Stomach (tissue), 9 donors: ENCODE measurements around the gene NELFB. TPM values are rescaled to one million over a fixed set of nuclear protein-coding genes. Genes with fewer than 3 reads are reported as not detected.
"Not testable (repeated sequence)": the region's sequence is repeated elsewhere in the genome, so short reads cannot be mapped to it uniquely, and the experiment has no call there.

Experiments
- DNase-seq, 2 donors: peaks; one replicate each; pipeline versions ENCODE4 v3.0.0 to v3.0.0-alpha.2; 2013 to 2019
- H3K27ac ChIP-seq, 5 donors: fragments of 200-600 bp in 4 of 5; sonication (generic) in 4 of 5; one replicate each; pipeline ENCODE4 v1.5.1; 2013 to 2019; ENCODE audit warnings: mild to moderate bottlenecking in 1 of 5, moderate library complexity in 1 of 5
- H3K27me3 ChIP-seq, 3 donors: fragments of 200-600 bp; sonication (generic); one replicate each; pipeline ENCODE4 v1.5.1; 2017 to 2019; ENCODE audit warnings: mixed run types in 1 of 3
- H3K36me3 ChIP-seq, 4 donors: fragments of 200-600 bp; sonication (generic); 1 replicate in 3 of 4; 2 replicates in 1 of 4; pipeline ENCODE4 v1.5.1; 2016 to 2019
- H3K4me1 ChIP-seq, 4 donors: fragments of 200-600 bp; sonication (generic); one replicate each; pipeline ENCODE4 v1.5.1; 2016 to 2019
- H3K4me3 ChIP-seq, 4 donors: fragments of 200-600 bp; sonication (generic) in 3 of 4; one replicate each; pipeline ENCODE4 v1.5.1; 2016 to 2019; ENCODE audit warnings: mild to moderate bottlenecking in 1 of 4
- H3K9me3 ChIP-seq, 4 donors: fragments of 200-600 bp; sonication (generic); one replicate each; pipeline ENCODE4 v1.5.1; 2016 to 2019
- CTCF ChIP-seq, 7 experiments: fragments of 450-650 bp in 4 of 7; fragments of 200-600 bp in 3 of 7; sonication (generic) in 3 of 7; IDR thresholded peaks; one replicate each; pipeline ENCODE4 v1.5.1; 2016 to 2019; ENCODE audit warnings: antibody characterized with exemption in 7 of 7, control low read depth in 2 of 7, mild to moderate bottlenecking in 1 of 7
- EP300 ChIP-seq: sonication (generic); formaldehyde crosslinking; IDR thresholded peaks from one replicate; pipeline ENCODE4 v1.6.1; 2017; ENCODE audit warnings: antibody characterized with exemption
- POLR2A ChIP-seq, 4 donors: fragments of 450-650 bp; IDR thresholded peaks; one replicate each; pipeline ENCODE4 v1.6.1; 2016; ENCODE audit warnings: antibody characterized with exemption in 4 of 4, control low read depth in 2 of 4, mild to moderate bottlenecking in 1 of 4, moderate library complexity in 1 of 4
- POLR2AphosphoS5 ChIP-seq, 3 donors: sonication (generic); formaldehyde crosslinking; IDR thresholded peaks; one replicate each; pipeline ENCODE4 v1.6.1; 2016; ENCODE audit warnings: antibody characterized with exemption in 3 of 3
- WGBS, 5 donors: extraction: QIAGEN DNeasy Blood & Tissue Kit in 3 of 5; methylation state at CpG; one replicate each; pipeline versions ENCODE4 v1.1.5 to v1.1.7; 2013 to 2018; 5-methylcytosine and 5-hydroxymethylcytosine counted together
- intact Hi-C: fragments of 100-400 bp; cut with DNase I; formaldehyde crosslinking; loops from one replicate; pipeline ENCODE4 v1.15.1; 2023; ENCODE audit warnings: low total_unique reads
- polyA plus RNA-seq, 3 donors: library from polyadenylated mRNA; stranded (reverse); fragments of 200-250 nt; gene quantifications; one replicate each; pipeline ENCODE4 v1.2.3, GENCODE V29; 2013
- total RNA-seq, 5 donors: library from RNA; depleted of rRNA; stranded (reverse); fragments of >200 nt; gene quantifications; one replicate each; pipeline versions ENCODE4 v1.1.0 to v1.2.3, GENCODE V29; 2014 to 2016
- donor health status: healthy with polysubstance abuse.
- donor health status: Bipolar disorder and iron deficiency.
- donor health status: healthy.

NELFB gene
- total and polyA plus RNA-seq, 8 donors, result 11.2 to 134 (median 36.1) TPM

GRCh38 chr9:137241490-137242268, 13.4 kb upstream of the NELFB start:
- peak; percentile 70 to 81 for DNase-seq
- intact Hi-C loops, result no loop called here
- no peaks in the 10 kb centered on the region for H3K9me3 ChIP-seq
- H3K36me3 ChIP-seq, result peaks cover 16 to 22% (median 21%) of the 10 kb centered on the region in 4 donors
- TF ChIP-seq POLR2A (IDR thresholded peaks at IDR 0.05) (no peak), CTCF (IDR thresholded peaks at IDR 0.05) (no peak), POLR2AphosphoS5 (IDR thresholded peaks at IDR 0.05) (no peak), EP300 (no peak)
- no peaks in the 10 kb centered on the region for H3K27me3 ChIP-seq
- H3K4me3 ChIP-seq, result peak overlapping the region; percentile 73 to 94 (median 82)
- 0 to 2% (median 1%) methylated on average over 30 to 83 of the region's 83 CpGs for WGBS, 5 donors
- H3K27ac ChIP-seq, result peak overlapping the region; percentile 90 to 97 (median 94)
- peaks cover 38 to 65% (median 63%) of the 10 kb centered on the region in 4 donors for H3K4me1 ChIP-seq

- no peak for DNase-seq
- Histone ChIP-seq H3K36me3 (peaks cover 16 to 22% (median 21%) of the 10 kb centered on the region in 4 donors), H3K4me3 (peak overlapping the region; percentile 73 to 94 (median 82)), H3K4me1 (peaks cover 30 to 57% (median 55%) of the 10 kb centered on the region in 4 donors), H3K27ac (peak overlapping the region; percentile 82 to 97 (median 92)), H3K9me3 (no peaks in the 10 kb centered on the region), H3K27me3 (no peaks in the 10 kb centered on the region)
- TF ChIP-seq CTCF (IDR thresholded peaks at IDR 0.05) (no peak), POLR2AphosphoS5 (IDR thresholded peaks at IDR 0.05) (peak in 1 of 3 donors; percentile 4), EP300 (no peak)
- intact Hi-C loops, result no loop called here
- WGBS, 5 donors, result 54 to 69% (median 59%) methylated on average over 35 to 36 of the region's 36 CpGs
Measured at GRCh38 chr9:137242269-137243203, 12.6 kb upstream of the NELFB start.

- Histone ChIP-seq H3K36me3 (peaks cover 16 to 22% (median 21%) of the 10 kb centered on the region in 4 donors), H3K4me3 (peak overlapping the region in 3 of 4 donors; percentile 75 to 94 (median 89)), H3K4me1 (peaks cover 28 to 50% (median 48%) of the 10 kb centered on the region in 4 donors)
- DNase-seq, H3K9me3 ChIP-seq, H3K27ac ChIP-seq, intact Hi-C loops, H3K27me3 ChIP-seq: not testable (repeated sequence)
- WGBS, 5 donors, result 87 to 92% (median 88%) methylated on average over 15 to 18 of the region's 18 CpGs
Measured at GRCh38 chr9:137243266-137243625, 11.9 kb upstream of the NELFB start.

GRCh38 chr9:137243626-137244485, 11.3 kb upstream of the NELFB start:
- TF ChIP-seq POLR2AphosphoS5 (IDR thresholded peaks at IDR 0.05) (peak in 2 of 3 donors; percentile 21 to 34), EP300 (no peak), POLR2A (IDR thresholded peaks at IDR 0.05) (no peak), CTCF (IDR thresholded peaks at IDR 0.05) (no peak)
- Histone ChIP-seq H3K27ac (no peak overlapping the region), H3K4me3 (peak overlapping the region in 1 of 4 donors; percentile 12), H3K4me1 (peaks cover 28 to 44% (median 42%) of the 10 kb centered on the region in 4 donors), H3K9me3 (no peaks in the 10 kb centered on the region), H3K27me3 (no peaks in the 10 kb centered on the region), H3K36me3 (peaks cover 16 to 22% (median 21%) of the 10 kb centered on the region in 4 donors)
- 58 to 66% (median 62%) methylated on average over 8 to 15 of the region's 15 CpGs for WGBS, 5 donors
- intact Hi-C loops, result no loop called here
- no peak for DNase-seq
